Activated T-helper 1 cell treated with Interleukin-2 at 50 U/mL for 16 hours (primary cell): ENCODE measurements around the gene HOXD8.

Experiments used
- DNase-seq: peaks from one replicate; pipeline ENCODE4 v3.0.0-alpha.2; 2020; ENCODE audit warnings: low read depth

HOXD8 gene

DNA sequence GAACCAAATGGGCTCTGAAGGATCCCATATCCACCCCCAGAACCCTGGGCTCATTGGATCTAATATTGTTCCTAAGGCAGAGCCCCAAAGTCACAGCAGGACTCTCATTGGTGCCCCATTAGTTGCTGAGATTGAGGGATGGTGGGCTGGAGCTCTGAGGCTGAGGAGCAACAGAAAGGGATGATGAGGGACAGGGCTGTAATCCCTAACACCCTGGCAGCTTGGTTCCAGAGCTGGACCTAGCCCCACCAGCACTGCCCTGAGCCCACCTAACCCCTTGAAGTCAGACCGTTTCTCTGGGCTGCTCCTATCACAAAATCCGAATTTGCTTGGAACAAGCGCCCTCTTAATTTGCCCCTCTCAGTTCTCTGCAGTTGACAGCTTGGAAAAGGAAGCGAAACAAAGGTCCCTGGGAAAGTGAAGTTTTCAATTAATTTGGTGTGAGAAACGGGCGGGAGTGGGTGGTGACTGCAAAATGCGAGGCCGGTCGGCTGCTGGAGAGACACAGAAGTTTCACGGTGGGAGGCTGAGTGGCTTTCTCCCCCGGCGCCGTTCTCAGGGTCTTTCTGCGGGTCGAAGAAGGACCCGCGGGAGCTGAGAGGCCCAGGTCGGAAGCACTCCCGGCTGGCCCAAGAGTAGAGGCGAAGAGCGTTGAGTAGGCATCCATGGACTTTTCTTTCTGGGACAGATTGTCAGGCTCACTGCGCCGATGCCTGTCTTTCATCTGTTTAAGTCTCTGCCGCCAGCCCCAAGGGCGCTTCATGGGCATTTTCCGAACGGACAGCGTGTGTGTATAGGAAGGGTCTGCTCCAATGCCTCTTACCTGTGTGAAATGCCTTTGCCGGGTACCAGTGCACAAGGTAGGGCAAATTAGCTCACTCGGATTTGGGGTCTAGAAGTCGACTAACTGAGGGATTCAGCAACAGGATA is 37.9 kb upstream of the HOXD8 start:
- DNase-seq, result no peak

- no peak for DNase-seq
Observed at GRCh38 chr2:176092270-176093144, 37.0 kb upstream of the HOXD8 start, which contains the start of gene HOXD13. Gene HOXD13 (plus strand): TSS chr2:176092721. CDS start chr2:176092891, 170 bp downstream.

DNA sequence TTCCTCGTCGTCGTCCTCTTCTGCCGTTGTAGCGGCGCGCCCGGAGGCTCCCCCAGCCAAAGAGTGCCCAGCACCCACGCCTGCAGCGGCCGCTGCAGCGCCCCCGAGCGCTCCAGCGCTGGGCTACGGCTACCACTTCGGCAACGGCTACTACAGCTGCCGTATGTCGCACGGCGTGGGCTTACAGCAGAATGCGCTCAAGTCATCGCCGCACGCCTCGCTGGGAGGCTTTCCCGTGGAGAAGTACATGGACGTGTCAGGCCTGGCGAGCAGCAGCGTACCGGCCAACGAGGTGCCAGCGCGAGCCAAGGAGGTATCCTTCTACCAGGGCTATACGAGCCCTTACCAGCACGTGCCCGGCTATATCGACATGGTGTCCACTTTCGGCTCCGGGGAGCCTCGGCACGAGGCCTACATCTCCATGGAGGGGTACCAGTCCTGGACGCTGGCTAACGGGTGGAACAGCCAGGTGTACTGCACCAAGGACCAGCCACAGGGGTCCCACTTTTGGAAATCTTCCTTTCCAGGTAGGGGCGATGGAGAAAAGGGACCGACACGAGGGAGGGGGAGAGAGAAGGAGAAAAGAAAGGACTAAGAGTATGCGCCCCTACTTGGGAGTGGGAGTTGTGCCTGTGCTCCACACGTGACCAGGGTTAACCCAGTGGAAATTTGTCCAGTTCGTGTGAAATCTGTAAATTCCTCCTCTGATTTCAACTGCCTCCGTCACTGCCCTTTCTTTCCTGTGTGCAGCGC is 36.2 kb upstream of the HOXD8 start:
- no peak for DNase-seq

- DNase-seq, result no peak
Observed at GRCh38 chr2:176093898-176094249, 35.6 kb upstream of the HOXD8 start.

- DNase-seq, result no peak
Observed at GRCh38 chr2:176094349-176094748, 35.2 kb upstream of the HOXD8 start.

GRCh38 chr2:176095421-176095820 is 34.1 kb upstream of the HOXD8 start:
- DNase-seq, result no peak

DNA sequence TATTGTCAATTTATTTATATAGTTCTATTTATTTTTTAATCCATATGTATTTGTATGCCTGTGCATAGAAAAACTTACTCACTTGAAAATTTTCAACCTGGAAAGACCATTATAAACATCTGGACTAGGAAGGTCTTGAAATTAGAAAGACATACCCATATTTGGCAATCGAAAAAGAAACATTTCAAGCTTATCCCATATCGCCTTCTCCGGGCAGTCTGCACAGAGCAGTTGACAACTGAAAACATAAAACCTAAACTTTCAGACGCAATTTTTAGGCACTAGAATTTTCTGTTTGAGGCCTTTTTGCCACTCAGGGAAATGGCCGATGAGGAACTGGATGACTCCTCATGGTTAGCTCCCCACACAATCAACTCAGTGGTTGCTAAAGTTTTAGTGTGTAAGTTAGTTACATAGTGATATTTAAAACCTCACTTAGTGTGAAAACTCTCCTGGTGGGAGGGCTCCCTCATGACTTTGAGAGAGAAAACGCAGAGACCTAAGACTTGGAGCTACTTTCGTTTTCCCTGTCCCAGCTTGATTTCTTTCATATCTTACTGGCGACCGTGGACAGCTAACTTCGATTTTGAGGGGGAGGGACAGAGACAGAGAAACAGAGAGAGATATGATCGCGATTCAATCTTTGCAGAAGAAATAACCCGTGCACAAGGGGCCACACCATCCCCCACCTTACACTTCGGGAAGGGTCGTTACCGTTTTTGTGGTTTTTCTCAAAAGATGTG is 33.1 kb upstream of the HOXD8 start:
- no peak for DNase-seq

GRCh38 chr2:176096986-176097819 is 32.3 kb upstream of the HOXD8 start:
- no peak for DNase-seq

DNA sequence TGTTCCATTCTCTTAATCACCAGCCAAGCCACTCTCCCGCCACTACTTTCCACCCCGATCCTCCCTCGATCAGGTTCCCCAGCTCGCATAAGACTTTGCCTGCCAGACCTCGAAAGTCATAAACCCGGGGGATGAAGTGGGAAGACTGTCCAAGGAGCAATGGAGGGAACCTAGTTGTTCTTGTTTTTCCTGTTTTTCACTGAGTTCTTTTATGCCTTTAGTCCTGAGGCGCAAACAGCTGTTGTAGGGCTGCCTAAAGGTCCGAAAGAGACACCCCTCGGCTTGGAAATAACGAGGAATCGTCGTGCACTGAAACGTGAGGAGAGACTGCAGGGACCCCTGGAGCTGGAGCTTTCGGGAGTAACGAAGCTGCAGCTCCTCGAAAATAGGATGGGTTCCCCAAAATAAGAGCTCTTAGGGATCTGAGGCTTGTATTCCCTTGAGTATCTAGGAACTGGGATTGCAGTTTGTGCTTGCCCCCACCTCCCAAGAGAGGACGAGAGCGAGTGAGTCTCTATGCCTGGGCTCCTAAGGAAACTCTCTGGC is 31.6 kb upstream of the HOXD8 start:
- no peak for DNase-seq

- no peak for DNase-seq
Observed at GRCh38 chr2:176098366-176099158, 30.9 kb upstream of the HOXD8 start.

DNA sequence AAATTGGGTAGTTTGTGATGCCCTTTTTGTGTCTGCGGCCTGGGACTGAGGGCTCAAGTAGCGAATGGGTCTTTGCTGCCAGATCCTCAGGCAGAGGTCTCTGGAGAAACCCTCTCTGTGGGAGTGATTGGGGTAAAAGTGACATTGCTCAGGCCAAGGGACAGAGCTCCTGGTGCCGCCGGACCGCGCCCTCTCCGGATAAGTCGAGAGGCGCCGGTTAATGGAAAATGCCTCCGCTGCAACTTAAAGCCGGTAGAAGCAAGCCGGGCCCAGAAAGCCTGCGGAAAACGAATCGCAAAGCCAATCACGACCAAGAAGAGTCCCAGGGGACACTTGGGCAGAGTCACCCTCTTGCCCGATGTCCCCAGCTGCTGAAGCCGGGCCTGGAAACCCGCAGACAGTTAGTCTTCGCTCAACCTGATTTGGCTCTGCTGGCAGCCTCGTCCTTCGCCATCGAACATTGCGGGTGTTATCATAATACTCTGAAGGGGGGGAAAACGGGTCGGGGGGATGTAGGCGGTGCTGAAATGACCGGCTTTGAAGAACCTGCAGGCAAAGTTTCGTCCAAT is 30.3 kb upstream of the HOXD8 start:
- DNase-seq, result no peak

GRCh38 chr2:176099728-176100546 is 29.6 kb upstream of the HOXD8 start, which contains the start of gene HOXD12:
Gene HOXD12 (plus strand): TSS chr2:176099795. CDS start chr2:176099802, 7 bp downstream.
- no peak for DNase-seq

- no peak for DNase-seq
Observed at GRCh38 chr2:176100547-176101140, 28.9 kb upstream of the HOXD8 start.

GRCh38 chr2:176101216-176101830 is 28.2 kb upstream of the HOXD8 start:
- DNase-seq, result no peak

- DNase-seq, result no peak
Observed at GRCh38 chr2:176101842-176102241, 27.7 kb upstream of the HOXD8 start.

GRCh38 chr2:176102309-176102866 is 27.1 kb upstream of the HOXD8 start:
- no peak for DNase-seq

GRCh38 chr2:176103194-176103593 is 26.3 kb upstream of the HOXD8 start:
- DNase-seq, result no peak
